IMR-90 (cell line): ENCODE results near the gene CPSF7. TPM values are rescaled to one million over a fixed set of nuclear protein-coding genes. Genes with fewer than 3 reads are reported as not detected.
"Not testable (repeated sequence)": the region's sequence is repeated elsewhere in the genome, so short reads cannot be mapped to it uniquely, and the experiment has no call there.

ENCODE experiments used
- ATAC-seq: fragments of 200-7000 bp; cut with Tn5 transposase; 2 replicates; pipeline ENCODE4 v1.9.1; 2020; ENCODE audit warnings: low read depth, mild to moderate bottlenecking, moderate library complexity
- BruUV-seq: library from RNA; stranded (reverse); fragments of 400-500 nt; replicated peaks from 2 replicates; lab custom pipeline; 2021; lab: Mats Ljungman, UMichigan
- CTCF ChIA-PET: fragments of 300-600 bp; formaldehyde crosslinking; extraction: SDS; loops from one replicate; lab custom pipeline; 2021; ENCODE audit warnings: antibody characterized with exemption; lab: Yijun Ruan, JAX
- POLR2A ChIA-PET: fragments of 300-600 bp; sonication (Branson Sonifier 250); formaldehyde crosslinking; loops from one replicate; lab custom pipeline; 2022; ENCODE audit warnings: antibody characterized with exemption; ENCODE audit not compliant: unreplicated experiment; lab: Charles Lee
- DNase-seq: peaks from one replicate; pipeline ENCODE4 v3.0.0; 2013
- H2AFZ ChIP-seq: replicated peaks from 2 replicates; pipeline ENCODE3; 2013; ENCODE audit warnings: low read length, mild to moderate bottlenecking; ENCODE audit not compliant: poor library complexity
- H2AK5ac ChIP-seq: 2 replicates; pipeline ENCODE4 v1.6.1; 2013; ENCODE audit warnings: low read depth, low read length, inconsistent platforms
- H2AK9ac ChIP-seq: replicated peaks from 2 replicates; pipeline ENCODE3; 2013; ENCODE audit warnings: mild to moderate bottlenecking, low read depth, low read length, moderate library complexity; ENCODE audit not compliant: poor library complexity
- H2BK120ac ChIP-seq: 2 replicates; pipeline ENCODE4 v1.6.1; 2013; ENCODE audit warnings: low read depth, low read length, inconsistent platforms
- H2BK15ac ChIP-seq: 3 replicates; pipeline ENCODE4 v1.6.1; 2013; ENCODE audit warnings: low read depth, low read length, inconsistent platforms
- H2BK20ac ChIP-seq: 2 replicates; pipeline ENCODE4 v1.6.1; 2013; ENCODE audit warnings: low read depth, mild to moderate bottlenecking, inconsistent platforms, low read length, moderate library complexity
- H2BK5ac ChIP-seq: 2 replicates; pipeline ENCODE4 v1.6.1; 2013; ENCODE audit warnings: mild to moderate bottlenecking, low read depth, low read length, inconsistent platforms; ENCODE audit not compliant: poor library complexity, severe bottlenecking
- H3K14ac ChIP-seq: replicated peaks from 2 replicates; pipeline ENCODE4 v1.6.1; 2013; ENCODE audit warnings: low read depth, low read length, inconsistent platforms
- H3K18ac ChIP-seq: 2 replicates; pipeline ENCODE4 v1.6.1; 2013; ENCODE audit warnings: low read depth, low read length, control low read depth
- H3K23ac ChIP-seq: 2 replicates; pipeline ENCODE4 v1.6.1; 2013; ENCODE audit warnings: low read depth, low read length, inconsistent platforms
- H3K27ac ChIP-seq: 2 replicates; pipeline ENCODE4 v1.5.1; 2013; ENCODE audit warnings: mild to moderate bottlenecking, control low read depth, low read length; ENCODE audit not compliant: insufficient read depth
- H3K27me3 ChIP-seq: 2 replicates; pipeline ENCODE4 v1.6.1; 2013; ENCODE audit warnings: low read length; ENCODE audit not compliant: control insufficient read depth, insufficient read depth
- H3K36me3 ChIP-seq: 2 replicates; pipeline ENCODE4 v1.6.1; 2013; ENCODE audit warnings: low read length, mixed read lengths; ENCODE audit not compliant: control insufficient read depth, insufficient read depth
- H3K4ac ChIP-seq: 2 replicates; pipeline ENCODE4 v1.6.1; 2013; ENCODE audit warnings: low read depth, low read length, inconsistent platforms
- H3K4me1 ChIP-seq: 2 replicates; pipeline ENCODE4 v1.6.1; 2013; ENCODE audit warnings: low read length, mixed read lengths; ENCODE audit not compliant: control insufficient read depth, insufficient read depth
- H3K4me2 ChIP-seq: 2 replicates; pipeline ENCODE4 v1.6.1; 2013; ENCODE audit warnings: low read depth, mild to moderate bottlenecking, control low read depth, low read length, moderate library complexity
- H3K4me3 ChIP-seq: 2 replicates; pipeline ENCODE4 v1.5.1; 2013; ENCODE audit warnings: low read depth, mild to moderate bottlenecking, control low read depth, low read length, moderate library complexity; ENCODE audit not compliant: insufficient read depth
- H3K56ac ChIP-seq: 2 replicates; pipeline ENCODE4 v1.6.1; 2013; ENCODE audit warnings: low read length, inconsistent platforms; ENCODE audit not compliant: insufficient read depth; ENCODE audit errors: extremely low read depth
- H3K79me1 ChIP-seq, 2 experiments: 2 replicates each; pipeline ENCODE4 v1.6.1; 2013; ENCODE audit warnings: low read length in 2 of 2, inconsistent platforms in 1 of 2, low read depth in 1 of 2
- H3K9ac ChIP-seq: 2 replicates; pipeline ENCODE4 v1.6.1; 2013; ENCODE audit warnings: low read depth, low read length, control low read depth
- H3K9me1 ChIP-seq: 2 replicates; pipeline ENCODE4 v1.6.1; 2013; ENCODE audit warnings: low read length, inconsistent platforms; ENCODE audit not compliant: insufficient read depth
- H3K9me3 ChIP-seq: 2 replicates; pipeline ENCODE4 v1.6.1; 2013; ENCODE audit warnings: low read length; ENCODE audit not compliant: control insufficient read depth, insufficient read depth
- H4K20me1 ChIP-seq: 2 replicates; pipeline ENCODE4 v1.6.1; 2013; ENCODE audit warnings: low read length, inconsistent platforms; ENCODE audit not compliant: insufficient read depth
- H4K5ac ChIP-seq: 2 replicates; pipeline ENCODE4 v1.6.1; 2013; ENCODE audit warnings: mild to moderate bottlenecking, low read depth, low read length, control low read depth
- H4K8ac ChIP-seq, 2 experiments: 2 replicates each; pipeline ENCODE4 v1.6.1; 2013; ENCODE audit warnings: low read depth in 2 of 2, low read length in 2 of 2, control low read depth in 1 of 2, inconsistent platforms in 1 of 2
- H4K91ac ChIP-seq: 2 replicates; pipeline ENCODE4 v1.6.1; 2013; ENCODE audit warnings: low read depth, low read length, inconsistent platforms; ENCODE audit not compliant: insufficient read depth
- WGBS, 2 experiments: methylation state at CpG; one replicate each; pipeline versions ENCODE4 v1.1.5 to v1.1.7; 2013; ENCODE audit warnings: missing lambda C conversion rate in 2 of 2; ENCODE audit not compliant: insufficient read length in 1 of 2; ENCODE audit errors: extremely low coverage in 2 of 2; 5-methylcytosine and 5-hydroxymethylcytosine counted together
- dilution Hi-C: fragments of 300-500 bp; cut with HindIII; formaldehyde crosslinking; loops from one replicate; pipeline ENCODE4 v1.14.3; 2018; ENCODE audit warnings: low sequenced_read_pairs; ENCODE audit not compliant: unreplicated experiment
- in situ Hi-C: fragments of 300-500 bp; cut with MboI; formaldehyde crosslinking; loops from 3 replicates; pipeline ENCODE4 v1.14.3; 2019; ENCODE audit warnings: low sequenced_read_pairs, inconsistent platforms, mixed read lengths
- intact Hi-C: fragments of 100-400 bp; cut with micrococcal nuclease; formaldehyde crosslinking; loops from 2 replicates; pipeline ENCODE4 v1.10.0; 2022
- polyA plus RNA-seq, 3 experiments: library from polyadenylated mRNA; depleted of rRNA; stranded (reverse); fragments of >200 nt; gene quantifications; 2 replicates each; pipeline ENCODE4 v1.2.3, GENCODE V29; 2012; ENCODE audit warnings: low replicate concordance in 1 of 3
- total RNA-seq: library from RNA; depleted of rRNA; stranded (reverse); fragments of >200 nt; gene quantifications from 2 replicates; pipeline ENCODE4 v1.2.3, GENCODE V29; 2012

The CPSF7 gene
- total and polyA plus RNA-seq, 2 of the 4 experiments (the other 2 are of a cell fraction): 9.5 to 55.2 TPM

DNA sequence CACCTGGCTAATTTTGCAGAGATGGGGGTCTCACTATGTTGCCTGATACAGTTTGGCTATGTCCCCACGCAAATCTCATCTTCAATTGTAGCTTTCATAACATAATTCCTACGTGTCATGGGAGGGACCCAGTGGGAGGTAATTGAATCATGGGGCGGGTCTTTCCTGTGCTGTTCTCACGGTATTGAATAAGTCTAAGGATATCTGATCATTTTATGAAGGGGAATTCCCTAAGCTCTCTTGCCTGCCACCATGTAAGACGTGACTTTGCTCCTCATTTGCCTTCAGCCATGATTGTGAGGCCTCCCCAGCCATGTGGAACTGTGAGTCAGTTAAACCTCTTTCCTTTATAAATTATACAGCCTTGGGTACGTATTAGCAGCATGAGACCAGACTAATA lies 37.8 kb upstream of the CPSF7 start:
- H4K20me1 ChIP-seq, H3K27ac ChIP-seq, H3K18ac ChIP-seq, H4K5ac ChIP-seq, H4K91ac ChIP-seq, CTCF ChIA-PET, H3K14ac ChIP-seq, H2AK9ac ChIP-seq, DNase-seq, H2AFZ ChIP-seq, H2BK20ac ChIP-seq, dilution Hi-C loops, H3K27me3 ChIP-seq, in situ Hi-C loops, H3K9me3 ChIP-seq, H3K9ac ChIP-seq, intact Hi-C loops, H3K4me2 ChIP-seq, H2BK5ac ChIP-seq, H3K79me1 ChIP-seq, H3K56ac ChIP-seq, H2BK15ac ChIP-seq, ATAC-seq, H3K23ac ChIP-seq, H2BK120ac ChIP-seq, H2AK5ac ChIP-seq, H3K4me1 ChIP-seq, H3K4ac ChIP-seq, POLR2A ChIA-PET, H4K8ac ChIP-seq, H3K4me3 ChIP-seq, H3K36me3 ChIP-seq, BruUV-seq: not testable (repeated sequence)
- H3K9me1 ChIP-seq: peaks cover 12% of the 10 kb centered on the region; the same call in 1 of the 2 replicates
- no CpG with 5 or more reads among the region's 6 CpGs for WGBS, 2 experiments
